Activated T-cell treated with anti-CD3 and anti-CD28 coated beads, Interleukin-2, amount 50 U/mL, for 4 hours (primary cell): ENCODE results near the gene UBAC2. TPM values are rescaled to one million over a fixed set of nuclear protein-coding genes. Genes with fewer than 3 reads are reported as not detected.
"Not testable (repeated sequence)": the region's sequence is repeated elsewhere in the genome, so short reads cannot be mapped to it uniquely, and the experiment has no call there.

Source experiments
- ATAC-seq, 2 donors: fragments of 200-7000 bp; cut with Tn5 transposase; one replicate each; pipeline ENCODE4 v1.10.0; 2021
- DNase-seq: peaks from one replicate; pipeline ENCODE4 v3.0.0-alpha.2; 2020
- H3K27me3 Mint-ChIP-seq: one replicate; pipeline ENCODE4 v1.8.0; 2021; ENCODE audit warnings: low read depth, mixed read lengths
- H3K36me3 Mint-ChIP-seq: one replicate; pipeline ENCODE4 v1.8.0; 2022; ENCODE audit warnings: mixed read lengths; ENCODE audit not compliant: insufficient read depth
- H3K4me1 Mint-ChIP-seq: one replicate; pipeline ENCODE4 v1.8.0; 2021; ENCODE audit warnings: low read depth, mixed read lengths
- H3K4me3 Mint-ChIP-seq: one replicate; pipeline ENCODE4 v1.8.0; 2021; ENCODE audit warnings: mild to moderate bottlenecking, moderate library complexity, mixed read lengths
- H3K9me3 Mint-ChIP-seq: one replicate; pipeline ENCODE4 v1.8.0; 2021; ENCODE audit warnings: mixed read lengths
- total RNA-seq, 3 donors: library from RNA; stranded (reverse); gene quantifications; one replicate each; pipeline ENCODE4 v1.2.1, GENCODE V29; 2021

Gene UBAC2
- total RNA-seq, 3 donors from 2014 or later: 48.5 to 50.4 (median 49.1) TPM

GRCh38 chr13:99197117-99197651 is 3.5 kb upstream of the UBAC2 start:
- Mint-ChIP-seq H3K4me1 (peaks cover 33% of the 10 kb centered on the region), H3K36me3 (peaks cover under 1% of the 10 kb centered on the region), H3K9me3 (no peaks in the 10 kb centered on the region), H3K4me3 (no peak overlapping the region), H3K27me3 (no peaks in the 10 kb centered on the region)
- DNase-seq: no peak
- ATAC-seq: no peak

GRCh38 chr13:99199541-99200431 is 868 bp upstream of the UBAC2 start:
- Mint-ChIP-seq H3K4me3 (peak overlapping the region; percentile 90), H3K36me3 (peaks cover 2% of the 10 kb centered on the region), H3K27me3 (no peaks in the 10 kb centered on the region), H3K9me3 (no peaks in the 10 kb centered on the region), H3K4me1 (peaks cover 57% of the 10 kb centered on the region)
- no peak for DNase-seq
- peak; percentile 1 to 2 for ATAC-seq

GRCh38 chr13:99203601-99204579 is 3.2 kb downstream of the UBAC2 start:
- DNase-seq: no peak
- Mint-ChIP-seq H3K9me3 (no peaks in the 10 kb centered on the region), H3K36me3 (peaks cover 24% of the 10 kb centered on the region), H3K27me3 (no peaks in the 10 kb centered on the region), H3K4me1 (peaks cover 78% of the 10 kb centered on the region), H3K4me3 (peak overlapping the region; percentile 65)
- peak in 1 of 2 donors; percentile 29 for ATAC-seq

GRCh38 chr13:99205621-99206220 is 5.1 kb downstream of the UBAC2 start:
- no peak for DNase-seq
- H3K27me3 Mint-ChIP-seq: no peaks in the 10 kb centered on the region
- peaks cover 82% of the 10 kb centered on the region for H3K4me1 Mint-ChIP-seq
- peak overlapping the region; percentile 65 for H3K4me3 Mint-ChIP-seq
- H3K36me3 Mint-ChIP-seq: peaks cover 26% of the 10 kb centered on the region
- no peak for ATAC-seq
- H3K9me3 Mint-ChIP-seq: no peaks in the 10 kb centered on the region

- no peak for DNase-seq
- Mint-ChIP-seq H3K4me1 (peaks cover 87% of the 10 kb centered on the region), H3K36me3 (peaks cover 28% of the 10 kb centered on the region), H3K27me3 (no peaks in the 10 kb centered on the region), H3K9me3 (no peaks in the 10 kb centered on the region), H3K4me3 (peak overlapping the region; percentile 65)
- ATAC-seq: no peak
Observed at GRCh38 chr13:99206226-99206625, 5.6 kb downstream of the UBAC2 start.

- Mint-ChIP-seq H3K27me3 (no peaks in the 10 kb centered on the region), H3K4me1 (peaks cover 89% of the 10 kb centered on the region), H3K9me3 (no peaks in the 10 kb centered on the region), H3K36me3 (peaks cover 31% of the 10 kb centered on the region), H3K4me3 (no peak overlapping the region)
- ATAC-seq: no peak
- no peak for DNase-seq
Observed at GRCh38 chr13:99206873-99207272, 6.2 kb downstream of the UBAC2 start.

GRCh38 chr13:99207511-99207910 is 6.9 kb downstream of the UBAC2 start:
- Mint-ChIP-seq H3K36me3 (peaks cover 34% of the 10 kb centered on the region), H3K4me3 (no peak overlapping the region), H3K27me3 (no peaks in the 10 kb centered on the region), H3K4me1 (peaks cover 89% of the 10 kb centered on the region), H3K9me3 (no peaks in the 10 kb centered on the region)
- ATAC-seq (no peak), DNase-seq (no peak)

GRCh38 chr13:99208185-99208584 is 7.5 kb downstream of the UBAC2 start:
- Mint-ChIP-seq H3K36me3 (peaks cover 35% of the 10 kb centered on the region), H3K27me3 (no peaks in the 10 kb centered on the region), H3K4me1 (peaks cover 87% of the 10 kb centered on the region), H3K4me3 (no peak overlapping the region), H3K9me3 (no peaks in the 10 kb centered on the region)
- DNase-seq: no peak
- no peak for ATAC-seq

GRCh38 chr13:99208845-99209527 is 8.3 kb downstream of the UBAC2 start:
- no peak for DNase-seq
- Mint-ChIP-seq H3K4me1 (peaks cover 81% of the 10 kb centered on the region), H3K36me3 (peaks cover 35% of the 10 kb centered on the region), H3K9me3 (no peaks in the 10 kb centered on the region), H3K27me3 (no peaks in the 10 kb centered on the region), H3K4me3 (no peak overlapping the region)
- no peak for ATAC-seq

- not testable (repeated sequence) for DNase-seq, ATAC-seq, H3K4me3 Mint-ChIP-seq, H3K9me3 Mint-ChIP-seq, H3K27me3 Mint-ChIP-seq
- Mint-ChIP-seq H3K36me3 (peaks cover 31% of the 10 kb centered on the region), H3K4me1 (peaks cover 81% of the 10 kb centered on the region)
Observed at GRCh38 chr13:99210627-99211026, 10.0 kb downstream of the UBAC2 start.

- H3K4me3 Mint-ChIP-seq: no peak overlapping the region
- peaks cover 78% of the 10 kb centered on the region for H3K4me1 Mint-ChIP-seq
- H3K27me3 Mint-ChIP-seq: no peaks in the 10 kb centered on the region
- peaks cover 25% of the 10 kb centered on the region for H3K36me3 Mint-ChIP-seq
- no peak for DNase-seq
- ATAC-seq: no peak
- no peaks in the 10 kb centered on the region for H3K9me3 Mint-ChIP-seq
Observed at GRCh38 chr13:99211421-99212035, 10.9 kb downstream of the UBAC2 start.

GRCh38 chr13:99214232-99214631 is 13.6 kb downstream of the UBAC2 start:
- no peaks in the 10 kb centered on the region for H3K27me3 Mint-ChIP-seq
- peaks cover 78% of the 10 kb centered on the region for H3K4me1 Mint-ChIP-seq
- peak overlapping the region; percentile 81 for H3K4me3 Mint-ChIP-seq
- ATAC-seq (peak; percentile 68 to 70), DNase-seq (peak; percentile 32)
- H3K9me3 Mint-ChIP-seq: no peaks in the 10 kb centered on the region
- peaks cover 15% of the 10 kb centered on the region for H3K36me3 Mint-ChIP-seq

GRCh38 chr13:99214731-99215130 is 14.1 kb downstream of the UBAC2 start:
- Mint-ChIP-seq H3K4me3 (peak overlapping the region; percentile 81), H3K36me3 (peaks cover 14% of the 10 kb centered on the region), H3K9me3 (no peaks in the 10 kb centered on the region), H3K4me1 (peaks cover 79% of the 10 kb centered on the region), H3K27me3 (no peaks in the 10 kb centered on the region)
- DNase-seq: no peak
- ATAC-seq: peak in 1 of 2 donors; percentile 15
